GM13976 (cell line): ENCODE measurements around the gene RORC.

Experiments used
- DNase-seq: peaks from one replicate; pipeline ENCODE4 v3.0.0; 2012; ENCODE audit warnings: low spot score
- in situ Hi-C: fragments of 300-500 bp; cut with MboI; formaldehyde crosslinking; loops from one replicate; pipeline ENCODE4 v1.12.0; 2022; ENCODE audit warnings: low sequenced_read_pairs, mixed read lengths, inconsistent platforms; ENCODE audit not compliant: unreplicated experiment
- TF ChIP-seq, protein P1 (sequence below): IDR thresholded peaks from 2 replicates; pipeline ENCODE4 v1.5.1; 2012; ENCODE audit warnings: borderline replicate concordance, mild to moderate bottlenecking; ENCODE audit not compliant: insufficient read depth; ENCODE audit errors: extremely low read depth, missing control alignments, control extremely low read depth

The RORC gene

DNA sequence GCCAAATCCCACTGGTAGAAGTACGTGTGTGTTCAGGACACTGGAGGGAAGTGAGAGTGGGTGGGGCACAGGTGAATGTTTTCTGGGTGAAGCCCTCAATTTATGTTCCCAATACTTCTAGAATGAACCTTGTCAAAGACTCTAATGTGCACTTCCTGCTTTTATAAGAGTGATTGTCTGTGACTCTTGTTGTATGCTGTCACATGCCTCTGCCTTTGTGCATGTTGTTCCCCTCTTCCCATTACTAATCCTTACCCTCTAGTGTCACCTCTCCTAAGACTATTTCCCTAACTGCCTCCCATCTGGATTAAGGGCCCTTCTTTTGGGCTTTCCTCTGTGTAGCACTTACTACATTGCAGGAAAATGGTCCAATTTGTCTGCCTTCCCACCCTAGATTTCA, 23.8 kb downstream of the RORC start:
- in situ Hi-C loops = no loop called here
- no peak for DNase-seq
- TF ChIP-seq, protein P1, sequence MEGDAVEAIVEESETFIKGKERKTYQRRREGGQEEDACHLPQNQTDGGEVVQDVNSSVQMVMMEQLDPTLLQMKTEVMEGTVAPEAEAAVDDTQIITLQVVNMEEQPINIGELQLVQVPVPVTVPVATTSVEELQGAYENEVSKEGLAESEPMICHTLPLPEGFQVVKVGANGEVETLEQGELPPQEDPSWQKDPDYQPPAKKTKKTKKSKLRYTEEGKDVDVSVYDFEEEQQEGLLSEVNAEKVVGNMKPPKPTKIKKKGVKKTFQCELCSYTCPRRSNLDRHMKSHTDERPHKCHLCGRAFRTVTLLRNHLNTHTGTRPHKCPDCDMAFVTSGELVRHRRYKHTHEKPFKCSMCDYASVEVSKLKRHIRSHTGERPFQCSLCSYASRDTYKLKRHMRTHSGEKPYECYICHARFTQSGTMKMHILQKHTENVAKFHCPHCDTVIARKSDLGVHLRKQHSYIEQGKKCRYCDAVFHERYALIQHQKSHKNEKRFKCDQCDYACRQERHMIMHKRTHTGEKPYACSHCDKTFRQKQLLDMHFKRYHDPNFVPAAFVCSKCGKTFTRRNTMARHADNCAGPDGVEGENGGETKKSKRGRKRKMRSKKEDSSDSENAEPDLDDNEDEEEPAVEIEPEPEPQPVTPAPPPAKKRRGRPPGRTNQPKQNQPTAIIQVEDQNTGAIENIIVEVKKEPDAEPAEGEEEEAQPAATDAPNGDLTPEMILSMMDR = no peak

DNA sequence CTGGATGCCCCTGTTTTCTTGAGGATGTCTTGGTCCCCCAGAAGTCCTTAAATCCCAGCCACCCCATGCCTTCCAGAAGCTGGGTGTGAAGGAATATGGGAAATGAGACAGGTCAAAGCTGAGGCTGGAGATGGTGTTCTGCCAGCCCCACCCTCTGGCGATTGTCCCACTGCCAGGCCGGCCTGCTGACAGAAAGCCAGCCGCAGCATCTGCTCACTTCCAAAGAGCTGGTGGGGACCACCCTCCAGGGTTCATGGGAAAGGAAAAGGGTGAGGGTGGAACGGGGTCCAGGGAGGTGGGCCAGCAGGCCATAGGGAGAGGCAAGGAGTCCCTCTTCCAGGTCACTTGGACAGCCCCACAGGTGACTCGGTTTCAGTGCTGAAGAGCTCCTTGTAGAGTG, 24.5 kb downstream of the RORC start:
- in situ Hi-C loops = no loop called here
- TF ChIP-seq, protein P1 = no peak
- DNase-seq = no peak

DNA sequence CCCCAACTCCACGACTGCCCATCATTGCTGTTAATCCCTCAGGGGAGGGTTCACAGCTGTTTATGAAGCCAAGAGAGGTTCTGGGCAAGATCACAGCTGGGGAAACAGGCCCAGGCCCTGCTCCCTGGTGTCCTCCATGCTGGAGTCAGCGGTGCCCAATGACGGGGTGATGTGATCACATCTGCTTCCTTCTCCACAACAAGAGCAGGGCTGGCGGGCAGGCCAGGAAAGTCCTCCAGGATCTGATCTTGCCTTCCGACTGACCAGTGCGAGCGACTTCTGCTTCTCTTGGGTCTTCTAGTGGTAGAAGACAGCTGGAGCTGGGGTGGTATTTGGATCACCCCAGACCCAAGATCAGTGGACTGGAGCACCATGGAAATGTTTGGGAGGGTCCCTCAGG, 25.4 kb downstream of the RORC start:
- no peak for DNase-seq
- TF ChIP-seq, protein P1 = no peak
- in situ Hi-C loops = no loop called here

DNA sequence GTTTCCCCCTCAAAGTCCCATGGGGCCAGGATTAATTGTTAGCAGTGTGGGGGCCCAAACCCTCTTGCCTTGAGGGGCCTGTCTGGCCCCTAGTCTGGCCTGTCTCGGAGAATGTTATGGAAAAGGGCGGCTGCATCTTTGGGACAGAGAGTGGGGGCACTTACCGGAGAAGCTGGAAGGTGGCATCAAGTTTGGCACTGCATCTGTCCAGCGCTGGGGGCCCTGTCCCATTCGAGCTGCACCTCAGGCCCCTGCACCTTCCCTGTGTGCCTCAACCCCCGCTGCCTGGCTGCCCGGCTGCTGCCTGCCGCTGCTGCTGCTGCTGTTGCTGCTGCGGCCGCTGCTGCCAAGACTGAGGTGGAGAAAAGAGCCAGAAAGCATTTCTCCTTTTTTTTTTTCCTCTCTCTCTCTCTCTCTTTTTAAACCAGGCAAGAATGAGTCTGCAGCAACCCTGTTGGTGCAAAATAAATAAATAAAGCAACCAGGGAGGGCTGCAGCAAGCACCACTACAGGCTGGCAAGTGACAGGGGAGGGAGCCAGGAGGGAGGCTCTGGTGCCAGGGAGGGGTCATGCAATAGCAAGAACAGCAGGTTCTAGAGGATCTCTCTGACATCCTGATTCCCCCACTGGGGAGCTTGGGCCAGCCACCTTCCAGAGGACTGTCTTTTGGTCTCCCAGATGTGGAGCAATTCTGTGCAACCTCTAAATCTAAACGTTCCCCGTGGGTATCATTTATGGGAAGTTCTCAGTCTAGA, 26.4 kb downstream of the RORC start, which contains the start of gene LINGO4:
LINGO4 (minus strand) TSS at position 354 of the 755 bp plus-strand sequence. CDS start 2,715 bp downstream, outside the sequence.
- in situ Hi-C loops = no loop called here
- DNase-seq = no peak
- TF ChIP-seq, protein P1 = no peak

DNA sequence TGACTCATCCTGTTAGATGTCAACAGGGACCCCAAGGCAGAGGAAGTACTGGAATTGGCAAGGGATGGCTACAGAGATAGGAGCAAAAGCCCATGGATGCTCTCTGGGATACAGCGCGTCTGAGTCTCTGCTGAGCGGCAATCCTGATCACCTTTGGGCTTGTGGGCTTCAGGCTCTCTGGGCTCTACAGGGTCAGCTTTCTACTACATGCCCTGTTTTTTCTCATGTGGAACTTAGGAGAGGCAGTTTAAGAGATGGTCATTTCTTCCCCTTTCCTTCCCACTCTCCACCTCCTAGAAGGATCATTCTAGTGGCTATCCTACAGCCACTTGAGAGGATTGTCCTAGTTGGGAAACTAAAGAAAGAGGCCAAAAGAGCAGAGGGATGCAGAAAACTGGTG, 27.7 kb downstream of the RORC start:
- in situ Hi-C loops = no loop called here
- TF ChIP-seq, protein P1 = no peak
- no peak for DNase-seq

DNA sequence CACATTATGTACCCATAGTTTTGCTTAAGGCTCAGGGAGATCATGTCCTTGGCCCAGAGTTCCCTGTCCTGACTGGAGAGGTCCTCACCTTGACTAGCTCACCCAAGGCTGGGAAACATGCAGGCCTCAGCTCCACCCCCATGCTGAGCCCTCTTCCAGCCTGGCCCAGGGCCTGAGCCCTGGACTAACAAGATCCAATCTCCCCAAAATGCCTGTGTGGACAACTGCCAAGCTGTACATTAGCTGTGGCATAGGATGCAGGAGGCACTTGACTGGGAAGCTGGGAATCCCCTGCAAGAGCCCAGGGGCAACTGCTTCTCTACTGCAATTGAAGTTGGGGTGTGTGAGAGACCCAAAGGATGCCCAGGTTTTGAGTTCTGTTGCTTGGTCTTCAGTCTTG, 28.4 kb downstream of the RORC start:
- DNase-seq = no peak
- TF ChIP-seq, protein P1 = no peak
- in situ Hi-C loops = no loop called here
